ENCODE measurements around the gene KDM6A. TPM values are rescaled to one million over a fixed set of nuclear protein-coding genes. Genes with fewer than 3 reads are reported as not detected.

KDM6A gene
- total and polyA plus RNA-seq, 4 experiments from 2014 or later: 12.5 to 51.2 (median 34.3) TPM

Other genes starting within 250 kb of the KDM6A start
- not detected for gene DUSP21, start 29.2 kb upstream of the KDM6A start, total RNA-seq
- gene DUSP21, start 29.2 kb upstream of the KDM6A start, polyA plus RNA-seq: not detected